Glutamatergic neuron (in vitro differentiated cells): ENCODE data around the gene TBL1XR1. TPM values are rescaled to one million over a fixed set of nuclear protein-coding genes. Genes with fewer than 3 reads are reported as not detected.

Source experiments
- DNase-seq: peaks from one replicate; pipeline ENCODE4 v3.0.0; 2022
- H3K27ac Mint-ChIP-seq: one replicate; pipeline ENCODE4 v1.8.0; 2020; ENCODE audit warnings: mild to moderate bottlenecking, mixed read lengths, inconsistent platforms; ENCODE audit not compliant: unreplicated experiment
- H3K27me3 Mint-ChIP-seq: one replicate; pipeline ENCODE4 v1.8.0; 2020; ENCODE audit warnings: mild to moderate bottlenecking, moderate library complexity, mixed read lengths, inconsistent platforms; ENCODE audit not compliant: unreplicated experiment
- H3K36me3 Mint-ChIP-seq: one replicate; pipeline ENCODE4 v1.8.0; 2020; ENCODE audit warnings: mild to moderate bottlenecking, mixed read lengths, inconsistent platforms; ENCODE audit not compliant: unreplicated experiment
- H3K4me1 Mint-ChIP-seq: one replicate; pipeline ENCODE4 v1.8.0; 2020; ENCODE audit warnings: mild to moderate bottlenecking, low read depth, mixed read lengths, inconsistent platforms; ENCODE audit not compliant: unreplicated experiment
- H3K4me3 Mint-ChIP-seq: one replicate; pipeline ENCODE4 v1.8.0; 2020; ENCODE audit warnings: mild to moderate bottlenecking, mixed read lengths, inconsistent platforms; ENCODE audit not compliant: unreplicated experiment
- H3K9me3 Mint-ChIP-seq: one replicate; pipeline ENCODE4 v1.8.0; 2020; ENCODE audit warnings: mild to moderate bottlenecking, moderate library complexity, mixed read lengths, inconsistent platforms; ENCODE audit not compliant: unreplicated experiment
- total RNA-seq: library from RNA; stranded (reverse); fragmentation: NEBNext Ultra II Directional; extraction: Animal tissue kit (Norgen Biotek cat#: 25700); gene quantifications from one replicate; pipeline ENCODE4 v1.2.1, GENCODE V29; 2021; ENCODE audit not compliant: unreplicated experiment
- TF ChIP-seq, protein P1 (sequence below): fragments of 200-600 bp; sonication (generic); IDR thresholded peaks from one replicate; pipeline ENCODE4 v1.5.0; 2021; ENCODE audit not compliant: partially characterized antibody, unreplicated experiment

TBL1XR1 gene
- total RNA-seq, 1 donor from 2014 or later: 101 TPM

- Mint-ChIP-seq H3K36me3 (peaks cover 4% of the 10 kb centered on the region), H3K9me3 (peaks cover 2% of the 10 kb centered on the region), H3K4me1 (peaks cover 9% of the 10 kb centered on the region), H3K27ac (no peak overlapping the region), H3K4me3 (no peak overlapping the region), H3K27me3 (peaks cover 3% of the 10 kb centered on the region)
- DNase-seq: no peak
- TF ChIP-seq, protein P1, sequence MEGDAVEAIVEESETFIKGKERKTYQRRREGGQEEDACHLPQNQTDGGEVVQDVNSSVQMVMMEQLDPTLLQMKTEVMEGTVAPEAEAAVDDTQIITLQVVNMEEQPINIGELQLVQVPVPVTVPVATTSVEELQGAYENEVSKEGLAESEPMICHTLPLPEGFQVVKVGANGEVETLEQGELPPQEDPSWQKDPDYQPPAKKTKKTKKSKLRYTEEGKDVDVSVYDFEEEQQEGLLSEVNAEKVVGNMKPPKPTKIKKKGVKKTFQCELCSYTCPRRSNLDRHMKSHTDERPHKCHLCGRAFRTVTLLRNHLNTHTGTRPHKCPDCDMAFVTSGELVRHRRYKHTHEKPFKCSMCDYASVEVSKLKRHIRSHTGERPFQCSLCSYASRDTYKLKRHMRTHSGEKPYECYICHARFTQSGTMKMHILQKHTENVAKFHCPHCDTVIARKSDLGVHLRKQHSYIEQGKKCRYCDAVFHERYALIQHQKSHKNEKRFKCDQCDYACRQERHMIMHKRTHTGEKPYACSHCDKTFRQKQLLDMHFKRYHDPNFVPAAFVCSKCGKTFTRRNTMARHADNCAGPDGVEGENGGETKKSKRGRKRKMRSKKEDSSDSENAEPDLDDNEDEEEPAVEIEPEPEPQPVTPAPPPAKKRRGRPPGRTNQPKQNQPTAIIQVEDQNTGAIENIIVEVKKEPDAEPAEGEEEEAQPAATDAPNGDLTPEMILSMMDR: no peak
These were observed 204.3 kb downstream of the TBL1XR1 start for GRCh38 chr3:176992978-176993377.

DNA sequence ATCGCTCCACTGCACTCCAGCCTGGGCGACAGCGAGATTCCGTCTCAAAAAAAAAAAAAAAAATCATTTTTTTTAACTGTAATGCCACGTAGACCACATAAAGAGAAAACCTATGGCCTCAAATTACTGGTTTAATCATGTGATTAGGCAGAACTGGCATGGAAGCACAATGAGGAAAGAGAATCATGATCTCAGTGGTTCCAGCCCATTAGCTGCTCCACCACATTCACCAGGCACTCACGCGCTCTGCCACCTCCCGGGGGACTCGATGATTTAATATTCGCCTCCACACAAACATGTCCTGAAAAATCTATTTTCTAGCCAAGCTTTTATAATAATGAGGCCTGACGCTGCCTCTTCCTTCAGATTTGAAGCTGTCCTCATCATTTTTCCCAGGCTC is 204.7 kb downstream of the TBL1XR1 start:
- H3K36me3 Mint-ChIP-seq: peaks cover 4% of the 10 kb centered on the region
- H3K9me3 Mint-ChIP-seq: peaks cover 2% of the 10 kb centered on the region
- DNase-seq: peak; percentile 59
- peaks cover 3% of the 10 kb centered on the region for H3K27me3 Mint-ChIP-seq
- TF ChIP-seq, protein P1: no peak
- H3K4me1 Mint-ChIP-seq: peaks cover 9% of the 10 kb centered on the region
- no peak overlapping the region for H3K27ac Mint-ChIP-seq
- no peak overlapping the region for H3K4me3 Mint-ChIP-seq

- no peak for DNase-seq
- H3K36me3 Mint-ChIP-seq: peaks cover 4% of the 10 kb centered on the region
- TF ChIP-seq, protein P1: no peak
- H3K27me3 Mint-ChIP-seq: peaks cover 3% of the 10 kb centered on the region
- no peak overlapping the region for H3K27ac Mint-ChIP-seq
- H3K9me3 Mint-ChIP-seq: peaks cover 2% of the 10 kb centered on the region
- H3K4me1 Mint-ChIP-seq: peaks cover 16% of the 10 kb centered on the region
- no peak overlapping the region for H3K4me3 Mint-ChIP-seq
These were observed 208.5 kb downstream of the TBL1XR1 start for GRCh38 chr3:176988795-176989194.

GRCh38 chr3:176987901-176988650 is 209.2 kb downstream of the TBL1XR1 start:
- H3K27ac Mint-ChIP-seq: no peak overlapping the region
- DNase-seq: no peak
- no peak overlapping the region for H3K4me3 Mint-ChIP-seq
- TF ChIP-seq, protein P1: no peak
- peaks cover 2% of the 10 kb centered on the region for H3K9me3 Mint-ChIP-seq
- H3K36me3 Mint-ChIP-seq: peaks cover 7% of the 10 kb centered on the region
- peaks cover 3% of the 10 kb centered on the region for H3K27me3 Mint-ChIP-seq
- peaks cover 16% of the 10 kb centered on the region for H3K4me1 Mint-ChIP-seq

GRCh38 chr3:176978441-176978840 is 218.8 kb downstream of the TBL1XR1 start:
- TF ChIP-seq, protein P1: no peak
- no peak overlapping the region for H3K4me3 Mint-ChIP-seq
- H3K9me3 Mint-ChIP-seq: no peaks in the 10 kb centered on the region

More at GRCh38 chr3:176978441-176978840, 218.8 kb downstream of the TBL1XR1 start:
- Mint-ChIP-seq H3K36me3 (peaks cover 6% of the 10 kb centered on the region), H3K27me3 (no peaks in the 10 kb centered on the region), H3K4me1 (no peaks in the 10 kb centered on the region), H3K27ac (no peak overlapping the region)
- no peak for DNase-seq
